GM12892 (cell line): ENCODE data around the gene ANKRD35.

Experiments
- POLR2A ChIP-seq: IDR thresholded peaks from 2 replicates; pipeline ENCODE4 v1.6.1; 2011; ENCODE audit warnings: low read depth, low read length, control low read depth
- POLR2AphosphoS5 ChIP-seq: IDR thresholded peaks from 2 replicates; pipeline ENCODE4 v1.6.1; 2011; ENCODE audit warnings: low read depth, low read length, control low read depth

- TF ChIP-seq POLR2A (no peak), POLR2AphosphoS5 (no peak)
These were observed 39.5 kb downstream of the ANKRD35 start for GRCh38 chr1:145846201-145846612.
